IMR-90 (cell line): ENCODE data around the gene CLEC4M. TPM values are rescaled to one million over a fixed set of nuclear protein-coding genes. Genes with fewer than 3 reads are reported as not detected.

Experiments
- ATAC-seq: fragments of 200-7000 bp; cut with Tn5 transposase; 2 replicates; pipeline ENCODE4 v1.9.1; 2020; ENCODE audit warnings: low read depth, mild to moderate bottlenecking, moderate library complexity
- BruUV-seq: library from RNA; stranded (reverse); fragments of 400-500 nt; replicated peaks from 2 replicates; lab custom pipeline; 2021; lab: Mats Ljungman, UMichigan
- CTCF ChIA-PET: fragments of 300-600 bp; formaldehyde crosslinking; extraction: SDS; loops from one replicate; lab custom pipeline; 2021; ENCODE audit warnings: antibody characterized with exemption; lab: Yijun Ruan, JAX
- POLR2A ChIA-PET: fragments of 300-600 bp; sonication (Branson Sonifier 250); formaldehyde crosslinking; loops from one replicate; lab custom pipeline; 2022; ENCODE audit warnings: antibody characterized with exemption; ENCODE audit not compliant: unreplicated experiment; lab: Charles Lee
- DNase-seq: peaks from one replicate; pipeline ENCODE4 v3.0.0; 2013
- H2AFZ ChIP-seq: replicated peaks from 2 replicates; pipeline ENCODE3; 2013; ENCODE audit warnings: low read length, mild to moderate bottlenecking; ENCODE audit not compliant: poor library complexity
- H2AK5ac ChIP-seq: 2 replicates; pipeline ENCODE4 v1.6.1; 2013; ENCODE audit warnings: low read depth, low read length, inconsistent platforms
- H2AK9ac ChIP-seq: replicated peaks from 2 replicates; pipeline ENCODE3; 2013; ENCODE audit warnings: mild to moderate bottlenecking, low read depth, low read length, moderate library complexity; ENCODE audit not compliant: poor library complexity
- H2BK120ac ChIP-seq: 2 replicates; pipeline ENCODE4 v1.6.1; 2013; ENCODE audit warnings: low read depth, low read length, inconsistent platforms
- H2BK15ac ChIP-seq: 3 replicates; pipeline ENCODE4 v1.6.1; 2013; ENCODE audit warnings: low read depth, low read length, inconsistent platforms
- H2BK20ac ChIP-seq: 2 replicates; pipeline ENCODE4 v1.6.1; 2013; ENCODE audit warnings: low read depth, mild to moderate bottlenecking, inconsistent platforms, low read length, moderate library complexity
- H2BK5ac ChIP-seq: 2 replicates; pipeline ENCODE4 v1.6.1; 2013; ENCODE audit warnings: mild to moderate bottlenecking, low read depth, low read length, inconsistent platforms; ENCODE audit not compliant: poor library complexity, severe bottlenecking
- H3K14ac ChIP-seq: replicated peaks from 2 replicates; pipeline ENCODE4 v1.6.1; 2013; ENCODE audit warnings: low read depth, low read length, inconsistent platforms
- H3K18ac ChIP-seq: 2 replicates; pipeline ENCODE4 v1.6.1; 2013; ENCODE audit warnings: low read depth, low read length, control low read depth
- H3K23ac ChIP-seq: 2 replicates; pipeline ENCODE4 v1.6.1; 2013; ENCODE audit warnings: low read depth, low read length, inconsistent platforms
- H3K27ac ChIP-seq: 2 replicates; pipeline ENCODE4 v1.5.1; 2013; ENCODE audit warnings: mild to moderate bottlenecking, control low read depth, low read length; ENCODE audit not compliant: insufficient read depth
- H3K27me3 ChIP-seq: 2 replicates; pipeline ENCODE4 v1.6.1; 2013; ENCODE audit warnings: low read length; ENCODE audit not compliant: control insufficient read depth, insufficient read depth
- H3K36me3 ChIP-seq: 2 replicates; pipeline ENCODE4 v1.6.1; 2013; ENCODE audit warnings: low read length, mixed read lengths; ENCODE audit not compliant: control insufficient read depth, insufficient read depth
- H3K4ac ChIP-seq: 2 replicates; pipeline ENCODE4 v1.6.1; 2013; ENCODE audit warnings: low read depth, low read length, inconsistent platforms
- H3K4me1 ChIP-seq: 2 replicates; pipeline ENCODE4 v1.6.1; 2013; ENCODE audit warnings: low read length, mixed read lengths; ENCODE audit not compliant: control insufficient read depth, insufficient read depth
- H3K4me2 ChIP-seq: 2 replicates; pipeline ENCODE4 v1.6.1; 2013; ENCODE audit warnings: low read depth, mild to moderate bottlenecking, control low read depth, low read length, moderate library complexity
- H3K4me3 ChIP-seq: 2 replicates; pipeline ENCODE4 v1.5.1; 2013; ENCODE audit warnings: low read depth, mild to moderate bottlenecking, control low read depth, low read length, moderate library complexity; ENCODE audit not compliant: insufficient read depth
- H3K56ac ChIP-seq: 2 replicates; pipeline ENCODE4 v1.6.1; 2013; ENCODE audit warnings: low read length, inconsistent platforms; ENCODE audit not compliant: insufficient read depth; ENCODE audit errors: extremely low read depth
- H3K79me1 ChIP-seq, 2 experiments: 2 replicates each; pipeline ENCODE4 v1.6.1; 2013; ENCODE audit warnings: low read length in 2 of 2, inconsistent platforms in 1 of 2, low read depth in 1 of 2
- H3K9ac ChIP-seq: 2 replicates; pipeline ENCODE4 v1.6.1; 2013; ENCODE audit warnings: low read depth, low read length, control low read depth
- H3K9me1 ChIP-seq: 2 replicates; pipeline ENCODE4 v1.6.1; 2013; ENCODE audit warnings: low read length, inconsistent platforms; ENCODE audit not compliant: insufficient read depth
- H3K9me3 ChIP-seq: 2 replicates; pipeline ENCODE4 v1.6.1; 2013; ENCODE audit warnings: low read length; ENCODE audit not compliant: control insufficient read depth, insufficient read depth
- H4K20me1 ChIP-seq: 2 replicates; pipeline ENCODE4 v1.6.1; 2013; ENCODE audit warnings: low read length, inconsistent platforms; ENCODE audit not compliant: insufficient read depth
- H4K5ac ChIP-seq: 2 replicates; pipeline ENCODE4 v1.6.1; 2013; ENCODE audit warnings: mild to moderate bottlenecking, low read depth, low read length, control low read depth
- H4K8ac ChIP-seq, 2 experiments: 2 replicates each; pipeline ENCODE4 v1.6.1; 2013; ENCODE audit warnings: low read depth in 2 of 2, low read length in 2 of 2, control low read depth in 1 of 2, inconsistent platforms in 1 of 2
- H4K91ac ChIP-seq: 2 replicates; pipeline ENCODE4 v1.6.1; 2013; ENCODE audit warnings: low read depth, low read length, inconsistent platforms; ENCODE audit not compliant: insufficient read depth
- BHLHE40 ChIP-seq: fragments of 150-350 bp; IDR thresholded peaks from 2 replicates; pipeline ENCODE4 v1.6.1; 2016; ENCODE audit warnings: mild to moderate bottlenecking, low read depth, low read length
- CEBPB ChIP-seq: IDR thresholded peaks from 2 replicates; pipeline ENCODE4 v1.6.1; 2012; ENCODE audit warnings: low read depth, low read length, improper control_type of control experiment
- CHD1 ChIP-seq: IDR thresholded peaks from 2 replicates; pipeline ENCODE4 v1.6.1; 2012; ENCODE audit warnings: low read depth, low read length, improper control_type of control experiment
- FOS ChIP-seq: fragments of 150-350 bp; IDR thresholded peaks from 2 replicates; pipeline ENCODE4 v1.6.1; 2016; ENCODE audit warnings: low read depth, low read length
- MAFK ChIP-seq: IDR thresholded peaks from 2 replicates; pipeline ENCODE4 v1.6.1; 2012; ENCODE audit warnings: low read depth, low read length, improper control_type of control experiment
- MAZ ChIP-seq: IDR thresholded peaks from 2 replicates; pipeline ENCODE4 v1.6.1; 2012; ENCODE audit warnings: low read depth, mild to moderate bottlenecking, low read length, improper control_type of control experiment, moderate library complexity, borderline replicate concordance
- MXI1 ChIP-seq: IDR thresholded peaks from 2 replicates; pipeline ENCODE4 v1.6.1; 2012; ENCODE audit warnings: low read depth, mild to moderate bottlenecking, low read length, moderate library complexity, borderline replicate concordance
- NFE2L2 ChIP-seq: fragments of 150-350 bp; IDR thresholded peaks from 2 replicates; pipeline ENCODE4 v1.6.1; 2016; ENCODE audit warnings: low read depth, mild to moderate bottlenecking, low read length
- POLR2A ChIP-seq: IDR thresholded peaks from 2 replicates; pipeline ENCODE4 v1.6.1; 2012; ENCODE audit warnings: mild to moderate bottlenecking, low read depth, low read length
- RAD21 ChIP-seq: IDR thresholded peaks from 2 replicates; pipeline ENCODE4 v1.6.1; 2012; ENCODE audit warnings: low read length, improper control_type of control experiment
- RCOR1 ChIP-seq: IDR thresholded peaks from 2 replicates; pipeline ENCODE4 v1.6.1; 2012; ENCODE audit warnings: mild to moderate bottlenecking, low read length, improper control_type of control experiment; ENCODE audit not compliant: insufficient replicate concordance
- RFX5 ChIP-seq: IDR thresholded peaks from 2 replicates; pipeline ENCODE4 v1.8.0; 2012; ENCODE audit warnings: low read depth, mild to moderate bottlenecking, low read length, moderate library complexity
- SMC3 ChIP-seq: fragments of 150-350 bp; IDR thresholded peaks from 2 replicates; pipeline ENCODE4 v1.6.1; 2016; ENCODE audit warnings: low read depth, mild to moderate bottlenecking, antibody characterized with exemption, low read length, moderate library complexity
- WGBS, 2 experiments: methylation state at CpG; one replicate each; pipeline versions ENCODE4 v1.1.5 to v1.1.7; 2013; ENCODE audit warnings: missing lambda C conversion rate in 2 of 2; ENCODE audit not compliant: insufficient read length in 1 of 2; ENCODE audit errors: extremely low coverage in 2 of 2; 5-methylcytosine and 5-hydroxymethylcytosine counted together
- dilution Hi-C: fragments of 300-500 bp; cut with HindIII; formaldehyde crosslinking; loops from one replicate; pipeline ENCODE4 v1.14.3; 2018; ENCODE audit warnings: low sequenced_read_pairs; ENCODE audit not compliant: unreplicated experiment
- in situ Hi-C: fragments of 300-500 bp; cut with MboI; formaldehyde crosslinking; loops from 3 replicates; pipeline ENCODE4 v1.14.3; 2019; ENCODE audit warnings: low sequenced_read_pairs, inconsistent platforms, mixed read lengths
- intact Hi-C: fragments of 100-400 bp; cut with micrococcal nuclease; formaldehyde crosslinking; loops from 2 replicates; pipeline ENCODE4 v1.10.0; 2022
- polyA plus RNA-seq, 3 experiments: library from polyadenylated mRNA; depleted of rRNA; stranded (reverse); fragments of >200 nt; gene quantifications; 2 replicates each; pipeline ENCODE4 v1.2.3, GENCODE V29; 2012; ENCODE audit warnings: low replicate concordance in 1 of 3
- total RNA-seq: library from RNA; depleted of rRNA; stranded (reverse); fragments of >200 nt; gene quantifications from 2 replicates; pipeline ENCODE4 v1.2.3, GENCODE V29; 2012
- TF ChIP-seq, protein P1 (sequence below): conservative IDR thresholded peaks from 2 replicates; pipeline ENCODE4 v1.5.1; 2012; ENCODE audit warnings: mild to moderate bottlenecking, low read depth, low read length, improper control_type of control experiment
- TF ChIP-seq, protein P2 (sequence below): fragments of 150-350 bp; IDR thresholded peaks from 2 replicates; pipeline ENCODE4 v1.6.1; 2016; ENCODE audit warnings: low read depth, mild to moderate bottlenecking, low read length, moderate library complexity, borderline replicate concordance
- TF ChIP-seq, protein P3 (sequence below): fragments of 150-350 bp; IDR thresholded peaks from 2 replicates; pipeline ENCODE4 v1.6.1; 2017; ENCODE audit warnings: mild to moderate bottlenecking, antibody characterized with exemption, low read length, low read depth

Gene CLEC4M
- total and polyA plus RNA-seq, 2 of the 4 experiments (the other 2 are of a cell fraction): not detected

- Histone ChIP-seq H2BK15ac (no peak overlapping the region), H2AK9ac (no peak overlapping the region), H3K27ac (no peak overlapping the region), H3K4me1 (peaks cover 3% of the 10 kb centered on the region), H3K23ac (no peak overlapping the region), H3K9me3 (no peaks in the 10 kb centered on the region; the same call in 1 of the 2 replicates), H3K18ac (no peak overlapping the region), H3K27me3 (peaks cover 29% of the 10 kb centered on the region), H4K91ac (no peak overlapping the region), H3K4me3 (no peak overlapping the region), H3K36me3 (no peaks in the 10 kb centered on the region), H2AK5ac (no peak overlapping the region), H4K8ac (no peak overlapping the region), H4K5ac (no peak overlapping the region), H2BK5ac (no peak overlapping the region), H3K9ac (no peak overlapping the region), H2AFZ (no peak overlapping the region), H3K9me1 (0 out of 2 replicates have a peak, but pooled peaks cover 3% of the 10 kb centered on the region), H3K56ac (no peak overlapping the region), H4K20me1 (no peaks in the 10 kb centered on the region), H2BK120ac (no peak overlapping the region), H3K4ac (no peak overlapping the region), H2BK20ac (no peak overlapping the region), H3K14ac (no peak overlapping the region), H3K4me2 (no peak overlapping the region), H3K79me1 (no peaks in the 10 kb centered on the region)
- dilution Hi-C loops: no loop called here
- WGBS, 2 experiments: 88% methylated on average over 8 of the region's 14 CpGs; no CpG with 5 or more reads in 1 of the 2 experiments
- ATAC-seq (no peak), DNase-seq (no peak)
- no TSS peak for BruUV-seq
- intact Hi-C loops: no loop called here
- in situ Hi-C loops: loop anchor here (10.0 kb wide), 1 partner anchor 106 kb away; the partner anchor contains the start of gene TRAPPC5
- TF ChIP-seq CHD1: no peak
- no peak for TF ChIP-seq FOS
- TF ChIP-seq SMC3: no peak
- TF ChIP-seq, protein P1, sequence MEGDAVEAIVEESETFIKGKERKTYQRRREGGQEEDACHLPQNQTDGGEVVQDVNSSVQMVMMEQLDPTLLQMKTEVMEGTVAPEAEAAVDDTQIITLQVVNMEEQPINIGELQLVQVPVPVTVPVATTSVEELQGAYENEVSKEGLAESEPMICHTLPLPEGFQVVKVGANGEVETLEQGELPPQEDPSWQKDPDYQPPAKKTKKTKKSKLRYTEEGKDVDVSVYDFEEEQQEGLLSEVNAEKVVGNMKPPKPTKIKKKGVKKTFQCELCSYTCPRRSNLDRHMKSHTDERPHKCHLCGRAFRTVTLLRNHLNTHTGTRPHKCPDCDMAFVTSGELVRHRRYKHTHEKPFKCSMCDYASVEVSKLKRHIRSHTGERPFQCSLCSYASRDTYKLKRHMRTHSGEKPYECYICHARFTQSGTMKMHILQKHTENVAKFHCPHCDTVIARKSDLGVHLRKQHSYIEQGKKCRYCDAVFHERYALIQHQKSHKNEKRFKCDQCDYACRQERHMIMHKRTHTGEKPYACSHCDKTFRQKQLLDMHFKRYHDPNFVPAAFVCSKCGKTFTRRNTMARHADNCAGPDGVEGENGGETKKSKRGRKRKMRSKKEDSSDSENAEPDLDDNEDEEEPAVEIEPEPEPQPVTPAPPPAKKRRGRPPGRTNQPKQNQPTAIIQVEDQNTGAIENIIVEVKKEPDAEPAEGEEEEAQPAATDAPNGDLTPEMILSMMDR: no peak
- TF ChIP-seq CEBPB: no peak
- TF ChIP-seq MAZ: no peak
- TF ChIP-seq, protein P2, sequence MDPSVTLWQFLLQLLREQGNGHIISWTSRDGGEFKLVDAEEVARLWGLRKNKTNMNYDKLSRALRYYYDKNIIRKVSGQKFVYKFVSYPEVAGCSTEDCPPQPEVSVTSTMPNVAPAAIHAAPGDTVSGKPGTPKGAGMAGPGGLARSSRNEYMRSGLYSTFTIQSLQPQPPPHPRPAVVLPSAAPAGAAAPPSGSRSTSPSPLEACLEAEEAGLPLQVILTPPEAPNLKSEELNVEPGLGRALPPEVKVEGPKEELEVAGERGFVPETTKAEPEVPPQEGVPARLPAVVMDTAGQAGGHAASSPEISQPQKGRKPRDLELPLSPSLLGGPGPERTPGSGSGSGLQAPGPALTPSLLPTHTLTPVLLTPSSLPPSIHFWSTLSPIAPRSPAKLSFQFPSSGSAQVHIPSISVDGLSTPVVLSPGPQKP: no peak
- no peak for TF ChIP-seq RCOR1
- TF ChIP-seq POLR2A: no peak
- TF ChIP-seq NFE2L2: no peak
- no peak for TF ChIP-seq RFX5
- TF ChIP-seq MXI1: no peak
- TF ChIP-seq RAD21: no peak
- TF ChIP-seq, protein P3, sequence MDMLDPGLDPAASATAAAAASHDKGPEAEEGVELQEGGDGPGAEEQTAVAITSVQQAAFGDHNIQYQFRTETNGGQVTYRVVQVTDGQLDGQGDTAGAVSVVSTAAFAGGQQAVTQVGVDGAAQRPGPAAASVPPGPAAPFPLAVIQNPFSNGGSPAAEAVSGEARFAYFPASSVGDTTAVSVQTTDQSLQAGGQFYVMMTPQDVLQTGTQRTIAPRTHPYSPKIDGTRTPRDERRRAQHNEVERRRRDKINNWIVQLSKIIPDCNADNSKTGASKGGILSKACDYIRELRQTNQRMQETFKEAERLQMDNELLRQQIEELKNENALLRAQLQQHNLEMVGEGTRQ: no peak
- TF ChIP-seq BHLHE40: no peak
- TF ChIP-seq MAFK: no peak
- ChIA-PET CTCF (interaction anchor here (1.6 kb wide), 1 partner anchor 9 kb away, joined by 3 read pairs; no protein-coding TSS in a partner anchor), POLR2A (no interaction called here)
These were observed 27.4 kb downstream of the CLEC4M start for GRCh38 chr19:7790416-7790815.
